Measurements from ENCODE around the gene CNTFR. TPM values are rescaled to one million over a fixed set of nuclear protein-coding genes. Genes with fewer than 3 reads are reported as not detected.

Gene CNTFR
- total RNA-seq, 2 donors from 2014 or later, result 1.6 to 16.8 TPM

- no peak for TF ChIP-seq CTCF (IDR thresholded peaks at IDR 0.05)
- no peak for TF ChIP-seq POLR2A (IDR thresholded peaks at IDR 0.05)
- H3K27ac ChIP-seq, result no peak overlapping the region
- H3K27me3 ChIP-seq, result peaks cover 0 to 7% of the 10 kb centered on the region in 2 donors
- H3K36me3 ChIP-seq (replicated peaks in 1 of 2; ENCODE audit: insufficient read depth in 1 of 2, low read depth in 2 of 2), result no peaks in the 10 kb centered on the region
- DNase-seq, result no peak
- WGBS, 2 donors, result 62 to 66% methylated on average over 5 to 6 of the region's 6 CpGs
- no peaks in the 10 kb centered on the region for H3K9me3 ChIP-seq
- no peak for ATAC-seq
- no peak overlapping the region for H3K4me3 ChIP-seq
- intact Hi-C loops (cut with DNase I), result no loop called here
- no peaks in the 10 kb centered on the region for H3K4me1 ChIP-seq
Measured at GRCh38 chr9:34572628-34573027, 16.9 kb downstream of the CNTFR start.

GRCh38 chr9:34572092-34572491 is 17.4 kb downstream of the CNTFR start:
- Histone ChIP-seq H3K4me3 (no peak overlapping the region), H3K9me3 (no peaks in the 10 kb centered on the region), H3K36me3 (replicated peaks in 1 of 2; ENCODE audit: insufficient read depth in 1 of 2, low read depth in 2 of 2) (no peaks in the 10 kb centered on the region), H3K4me1 (no peaks in the 10 kb centered on the region), H3K27ac (no peak overlapping the region), H3K27me3 (peaks cover 0 to 2% of the 10 kb centered on the region in 2 donors)
- TF ChIP-seq CTCF (IDR thresholded peaks at IDR 0.05) (no peak), POLR2A (IDR thresholded peaks at IDR 0.05) (no peak)
- intact Hi-C loops (cut with DNase I), result no loop called here
- no peak for ATAC-seq
- no peak for DNase-seq

- ATAC-seq (no peak), DNase-seq (no peak)
- no peak overlapping the region for H3K4me3 ChIP-seq
- H3K27me3 ChIP-seq, result no peaks in the 10 kb centered on the region
- no peaks in the 10 kb centered on the region for H3K4me1 ChIP-seq
- TF ChIP-seq CTCF (IDR thresholded peaks at IDR 0.05) (no peak), POLR2A (IDR thresholded peaks at IDR 0.05) (no peak)
- no peak overlapping the region for H3K27ac ChIP-seq
- 55 to 60% methylated on average over 8 to 12 of the region's 12 CpGs for WGBS, 2 donors
- no peaks in the 10 kb centered on the region for H3K36me3 ChIP-seq (replicated peaks in 1 of 2; ENCODE audit: insufficient read depth in 1 of 2, low read depth in 2 of 2)
- H3K9me3 ChIP-seq, result no peaks in the 10 kb centered on the region
- intact Hi-C loops (cut with DNase I), result no loop called here
Measured at GRCh38 chr9:34571481-34571810, 18.1 kb downstream of the CNTFR start.

GRCh38 chr9:34570809-34571480 is 18.6 kb downstream of the CNTFR start:
- TF ChIP-seq POLR2A (IDR thresholded peaks at IDR 0.05) (no peak), CTCF (IDR thresholded peaks at IDR 0.05) (no peak)
- H3K27me3 ChIP-seq, result no peaks in the 10 kb centered on the region
- no peaks in the 10 kb centered on the region for H3K9me3 ChIP-seq
- ATAC-seq, result no peak
- no peak overlapping the region for H3K4me3 ChIP-seq
- DNase-seq, result no peak
- no peaks in the 10 kb centered on the region for H3K4me1 ChIP-seq
- 73 to 78% methylated on average over 6 to 7 of the region's 7 CpGs for WGBS, 2 donors
- H3K27ac ChIP-seq, result no peak overlapping the region
- intact Hi-C loops (cut with DNase I), result no loop called here
- H3K36me3 ChIP-seq (replicated peaks in 1 of 2; ENCODE audit: insufficient read depth in 1 of 2, low read depth in 2 of 2), result no peaks in the 10 kb centered on the region

- intact Hi-C loops (cut with DNase I), result no loop called here
- DNase-seq, result no peak
- no peak for TF ChIP-seq CTCF (IDR thresholded peaks at IDR 0.05)
- TF ChIP-seq POLR2A (IDR thresholded peaks at IDR 0.05), result no peak
- no peaks in the 10 kb centered on the region for H3K36me3 ChIP-seq (replicated peaks in 1 of 2; ENCODE audit: insufficient read depth in 1 of 2, low read depth in 2 of 2)
- H3K27ac ChIP-seq, result no peak overlapping the region
- H3K9me3 ChIP-seq, result no peaks in the 10 kb centered on the region
- no peak for ATAC-seq
- 65 to 66% methylated on average over 8 to 11 of the region's 11 CpGs for WGBS, 2 donors
- H3K27me3 ChIP-seq, result no peaks in the 10 kb centered on the region
- H3K4me1 ChIP-seq, result no peaks in the 10 kb centered on the region
- H3K4me3 ChIP-seq, result no peak overlapping the region
Measured at GRCh38 chr9:34570376-34570775, 19.1 kb downstream of the CNTFR start.

Data from body of pancreas (tissue), 4 donors.